Measurements from ENCODE around the gene HELZ2.

HELZ2 gene

DNA sequence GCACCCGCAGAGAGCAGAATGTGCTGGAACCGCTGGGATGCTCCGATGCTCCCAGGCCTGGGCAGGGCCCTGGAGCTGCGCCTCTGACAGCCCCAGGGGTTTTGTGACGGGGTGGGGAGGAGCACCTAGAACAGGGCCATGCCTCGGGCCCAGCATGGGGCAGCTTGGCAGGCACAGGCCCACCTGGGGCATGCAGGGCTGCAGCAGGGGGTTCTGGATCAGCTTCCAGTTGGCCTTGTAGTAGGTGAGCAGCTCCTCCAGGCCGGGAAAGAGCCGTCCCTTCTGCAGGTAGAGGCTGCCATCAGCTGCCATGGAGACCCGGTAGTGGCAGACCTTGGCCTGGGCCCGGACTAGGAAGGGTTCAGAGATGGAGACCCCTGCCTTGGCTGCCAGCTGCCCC, 30.9 kb downstream of the HELZ2 start:
- Histone ChIP-seq H3K9ac (ENCODE audit: low read depth in 1 of 2, low read length in 2 of 2) (no peak overlapping the region), H3K4me1 (ENCODE audit: control insufficient read depth in 1 of 2, insufficient read depth in 2 of 2, low read length in 2 of 2) (peaks cover 0 to 23% of the 10 kb centered on the region in 2 donors), H3K27me3 (ENCODE audit: control insufficient read depth in 1 of 2, insufficient read depth in 2 of 2, low read length in 2 of 2) (peaks cover 25 to 32% of the 10 kb centered on the region in 2 donors), H3K36me3 (ENCODE audit: control insufficient read depth in 1 of 2, insufficient read depth in 2 of 2, low read length in 2 of 2) (no peaks in the 10 kb centered on the region), H3K27ac (ENCODE audit: low read depth, low read length) (no peak overlapping the region), H3K9me3 (ENCODE audit: control insufficient read depth in 1 of 2, low read length in 2 of 2) (no peaks in the 10 kb centered on the region), H3K4me3 (ENCODE audit: low read depth in 1 of 2, low read length in 2 of 2) (no peak overlapping the region)

DNA sequence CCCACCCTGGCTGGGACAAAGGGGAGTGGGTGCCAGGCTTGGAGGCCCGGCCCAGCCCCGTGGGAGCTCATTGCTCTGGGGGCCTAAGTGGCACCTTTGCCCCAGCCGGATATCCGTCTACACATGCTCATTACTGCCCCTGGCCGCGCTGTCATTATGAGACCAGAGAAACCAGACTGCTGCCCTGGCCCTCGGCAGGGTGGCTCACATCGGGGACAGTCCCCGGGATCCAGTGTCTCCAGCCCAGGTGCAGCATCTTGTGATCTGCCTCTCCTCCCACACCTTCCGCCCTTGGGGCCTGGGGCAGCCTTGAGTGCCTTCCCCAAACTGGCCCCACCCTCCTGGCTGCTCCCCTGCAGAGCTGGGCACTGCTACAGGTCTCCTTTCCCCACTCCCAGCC, 31.3 kb downstream of the HELZ2 start:
- H3K9ac ChIP-seq (ENCODE audit: low read depth in 1 of 2, low read length in 2 of 2) = no peak overlapping the region
- H3K9me3 ChIP-seq (ENCODE audit: control insufficient read depth in 1 of 2, low read length in 2 of 2) = no peaks in the 10 kb centered on the region
- peaks cover 23 to 28% of the 10 kb centered on the region in 2 donors for H3K27me3 ChIP-seq (ENCODE audit: control insufficient read depth in 1 of 2, insufficient read depth in 2 of 2, low read length in 2 of 2)

DNA sequence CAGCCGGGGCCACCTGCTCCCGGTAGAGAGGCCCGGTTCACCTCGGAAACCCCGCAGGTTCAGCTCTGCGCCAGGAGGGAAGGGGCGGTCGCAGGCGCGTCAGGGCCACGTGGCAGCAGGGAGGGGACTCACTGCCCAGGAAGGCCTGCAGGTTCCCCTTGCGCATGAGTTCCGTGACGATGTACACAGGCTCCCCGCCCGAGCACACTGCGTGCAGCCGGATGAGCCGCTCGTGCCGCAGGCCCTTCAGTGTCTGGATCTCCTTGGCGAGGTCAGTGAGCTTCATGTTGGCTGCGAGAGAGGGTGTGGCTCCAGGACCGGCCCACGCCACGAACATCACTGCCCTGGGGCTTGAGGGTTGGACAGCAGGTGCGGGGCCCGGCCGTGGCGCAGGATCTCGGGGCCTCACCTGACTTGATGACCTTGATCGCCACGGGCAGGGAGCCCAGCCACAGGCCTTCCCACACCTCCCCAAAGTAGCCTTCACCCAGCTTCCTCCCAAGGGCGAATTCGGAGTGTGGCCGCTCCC, 31.9 kb downstream of the HELZ2 start:
- Histone ChIP-seq H3K36me3 (ENCODE audit: control insufficient read depth in 1 of 2, insufficient read depth in 2 of 2, low read length in 2 of 2) (no peaks in the 10 kb centered on the region), H3K9ac (ENCODE audit: low read depth in 1 of 2, low read length in 2 of 2) (no peak overlapping the region), H3K9me3 (ENCODE audit: control insufficient read depth in 1 of 2, low read length in 2 of 2) (no peaks in the 10 kb centered on the region), H3K4me3 (ENCODE audit: low read depth in 1 of 2, low read length in 2 of 2) (no peak overlapping the region), H3K4me1 (ENCODE audit: control insufficient read depth in 1 of 2, insufficient read depth in 2 of 2, low read length in 2 of 2) (peaks cover 0 to 29% of the 10 kb centered on the region in 2 donors), H3K27ac (ENCODE audit: low read depth, low read length) (no peak overlapping the region), H3K27me3 (ENCODE audit: control insufficient read depth in 1 of 2, insufficient read depth in 2 of 2, low read length in 2 of 2) (peaks cover 20 to 26% of the 10 kb centered on the region in 2 donors)

More for the DNA sequence above, 31.3 kb downstream of the HELZ2 start:
- H3K4me1 ChIP-seq (ENCODE audit: control insufficient read depth in 1 of 2, insufficient read depth in 2 of 2, low read length in 2 of 2) = peaks cover 0 to 23% of the 10 kb centered on the region in 2 donors
- no peak overlapping the region for H3K4me3 ChIP-seq (ENCODE audit: low read depth in 1 of 2, low read length in 2 of 2)
- no peaks in the 10 kb centered on the region for H3K36me3 ChIP-seq (ENCODE audit: control insufficient read depth in 1 of 2, insufficient read depth in 2 of 2, low read length in 2 of 2)
- no peak overlapping the region for H3K27ac ChIP-seq (ENCODE audit: low read depth, low read length)

GRCh38 chr20:63541371-63541770, 32.7 kb downstream of the HELZ2 start:
- H3K4me1 ChIP-seq (ENCODE audit: control insufficient read depth in 1 of 2, insufficient read depth in 2 of 2, low read length in 2 of 2) = peaks cover 0 to 32% of the 10 kb centered on the region in 2 donors
- no peaks in the 10 kb centered on the region for H3K9me3 ChIP-seq (ENCODE audit: control insufficient read depth in 1 of 2, low read length in 2 of 2)
- H3K4me3 ChIP-seq (ENCODE audit: low read depth in 1 of 2, low read length in 2 of 2) = no peak overlapping the region

DNA sequence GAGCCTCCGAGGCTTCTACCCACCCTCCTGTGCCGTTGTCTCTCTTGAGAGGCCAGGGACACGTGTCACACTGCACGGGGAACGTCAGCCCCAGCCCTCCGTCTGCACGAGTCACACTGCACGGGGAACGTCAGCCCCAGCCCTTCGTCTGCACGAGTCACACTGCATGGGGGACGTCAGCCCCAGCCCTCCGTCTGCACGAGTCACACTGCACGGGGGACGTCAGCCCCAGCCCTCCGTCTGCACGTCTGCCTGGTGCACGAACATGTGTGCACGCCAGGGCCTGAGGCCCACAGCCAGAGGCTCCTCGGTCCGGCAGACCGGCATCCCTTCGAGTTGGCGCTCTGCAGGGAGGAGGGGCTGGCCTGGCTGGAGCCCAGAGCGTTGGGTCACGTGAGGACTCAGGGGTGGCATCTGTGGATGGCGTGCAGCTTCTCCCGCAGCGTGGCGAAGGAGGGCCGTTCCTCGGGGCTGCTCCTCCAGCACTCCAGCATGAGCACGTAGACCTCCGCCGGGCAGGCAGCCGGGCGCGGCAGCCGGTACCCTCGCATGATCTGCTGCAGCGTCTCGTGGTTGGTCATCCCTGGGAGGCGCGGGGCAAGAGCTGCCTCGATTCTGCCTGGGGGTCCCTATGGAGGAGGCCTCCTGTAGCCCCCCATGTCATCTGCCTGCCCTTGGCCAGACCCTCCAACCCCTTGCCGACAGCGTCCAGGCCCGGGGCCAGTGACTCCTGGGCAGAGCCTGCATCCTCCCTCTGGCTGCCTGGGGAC, 33.4 kb downstream of the HELZ2 start:
- H3K4me3 ChIP-seq (ENCODE audit: low read depth in 1 of 2, low read length in 2 of 2) = no peak overlapping the region
- H3K4me1 ChIP-seq (ENCODE audit: control insufficient read depth in 1 of 2, insufficient read depth in 2 of 2, low read length in 2 of 2) = peaks cover 0 to 28% of the 10 kb centered on the region in 2 donors
- H3K9me3 ChIP-seq (ENCODE audit: control insufficient read depth in 1 of 2, low read length in 2 of 2) = no peaks in the 10 kb centered on the region
- no peaks in the 10 kb centered on the region for H3K36me3 ChIP-seq (ENCODE audit: control insufficient read depth in 1 of 2, insufficient read depth in 2 of 2, low read length in 2 of 2)
- no peak overlapping the region for H3K9ac ChIP-seq (ENCODE audit: low read depth in 1 of 2, low read length in 2 of 2)
- H3K27ac ChIP-seq (ENCODE audit: low read depth, low read length) = no peak overlapping the region
- H3K27me3 ChIP-seq (ENCODE audit: control insufficient read depth in 1 of 2, insufficient read depth in 2 of 2, low read length in 2 of 2) = peaks cover 7 to 13% of the 10 kb centered on the region in 2 donors

More at GRCh38 chr20:63541371-63541770, 32.7 kb downstream of the HELZ2 start:
- H3K27me3 ChIP-seq (ENCODE audit: control insufficient read depth in 1 of 2, insufficient read depth in 2 of 2, low read length in 2 of 2) = peaks cover 13 to 20% of the 10 kb centered on the region in 2 donors
- H3K9ac ChIP-seq (ENCODE audit: low read depth in 1 of 2, low read length in 2 of 2) = no peak overlapping the region
- H3K36me3 ChIP-seq (ENCODE audit: control insufficient read depth in 1 of 2, insufficient read depth in 2 of 2, low read length in 2 of 2) = no peaks in the 10 kb centered on the region
- no peak overlapping the region for H3K27ac ChIP-seq (ENCODE audit: low read depth, low read length)

DNA sequence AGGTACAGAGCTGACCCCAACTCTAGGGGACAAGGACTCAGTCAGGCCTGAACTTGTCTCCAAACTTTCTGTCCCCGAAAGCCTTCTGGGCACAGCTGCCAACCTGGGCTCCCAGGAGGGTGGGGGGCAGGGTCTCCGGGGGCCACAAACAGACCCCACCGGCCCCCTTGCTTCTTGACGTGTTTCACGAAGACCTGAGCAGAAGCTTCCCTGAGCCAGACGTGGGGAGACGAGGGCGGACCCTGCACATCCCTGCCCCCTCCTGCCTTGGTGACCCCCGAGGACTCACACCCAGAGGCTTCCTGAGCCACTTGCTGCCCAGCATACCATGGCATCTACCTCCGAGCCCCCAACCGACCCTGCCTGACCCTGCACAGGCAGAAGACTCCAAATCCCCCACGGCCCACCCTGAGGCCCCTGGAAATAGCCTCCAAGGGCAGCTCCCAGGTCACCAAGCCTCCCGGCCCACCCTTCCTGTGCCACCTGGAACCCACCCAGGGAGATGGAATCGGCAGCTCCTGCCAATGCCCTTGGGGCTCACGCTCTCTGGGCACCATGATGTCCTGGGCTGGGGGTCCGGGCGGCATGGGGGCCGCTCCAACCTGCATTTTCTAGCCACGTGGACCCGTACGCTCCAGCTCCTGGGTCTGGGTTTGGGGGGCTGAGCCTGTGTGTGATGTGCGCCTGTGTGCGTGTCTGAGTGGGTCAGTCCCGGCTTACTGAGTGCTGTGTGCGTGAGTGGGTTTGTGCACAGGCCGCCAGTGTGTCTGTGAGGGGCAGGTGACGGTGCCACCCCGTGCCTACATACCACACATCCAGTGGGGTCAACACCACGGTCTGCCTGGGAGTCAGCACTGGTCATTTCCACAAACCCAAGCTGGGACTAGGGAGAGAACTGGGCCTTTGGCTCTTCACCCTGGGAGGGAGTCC, 34.3 kb downstream of the HELZ2 start:
- no peak overlapping the region for H3K27ac ChIP-seq (ENCODE audit: low read depth, low read length)
- no peaks in the 10 kb centered on the region for H3K9me3 ChIP-seq (ENCODE audit: control insufficient read depth in 1 of 2, low read length in 2 of 2)
- H3K27me3 ChIP-seq (ENCODE audit: control insufficient read depth in 1 of 2, insufficient read depth in 2 of 2, low read length in 2 of 2) = peaks cover 7 to 10% of the 10 kb centered on the region in 2 donors
- H3K4me3 ChIP-seq (ENCODE audit: low read depth in 1 of 2, low read length in 2 of 2) = no peak overlapping the region
- H3K9ac ChIP-seq (ENCODE audit: low read depth in 1 of 2, low read length in 2 of 2) = no peak overlapping the region
- H3K36me3 ChIP-seq (ENCODE audit: control insufficient read depth in 1 of 2, insufficient read depth in 2 of 2, low read length in 2 of 2) = no peaks in the 10 kb centered on the region
- peaks cover 6 to 24% of the 10 kb centered on the region in 2 donors for H3K4me1 ChIP-seq (ENCODE audit: control insufficient read depth in 1 of 2, insufficient read depth in 2 of 2, low read length in 2 of 2)

GRCh38 chr20:63539092-63539430, 35.0 kb downstream of the HELZ2 start:
- Histone ChIP-seq H3K27me3 (ENCODE audit: control insufficient read depth in 1 of 2, insufficient read depth in 2 of 2, low read length in 2 of 2) (peaks cover 3 to 8% of the 10 kb centered on the region in 2 donors), H3K9me3 (ENCODE audit: control insufficient read depth in 1 of 2, low read length in 2 of 2) (no peaks in the 10 kb centered on the region), H3K4me1 (ENCODE audit: control insufficient read depth in 1 of 2, insufficient read depth in 2 of 2, low read length in 2 of 2) (peaks cover 12 to 25% of the 10 kb centered on the region in 2 donors), H3K36me3 (ENCODE audit: control insufficient read depth in 1 of 2, insufficient read depth in 2 of 2, low read length in 2 of 2) (no peaks in the 10 kb centered on the region), H3K4me3 (ENCODE audit: low read depth in 1 of 2, low read length in 2 of 2) (no peak overlapping the region), H3K9ac (ENCODE audit: low read depth in 1 of 2, low read length in 2 of 2) (peak overlapping the region in 1 of 2 donors; percentile 18), H3K27ac (ENCODE audit: low read depth, low read length) (no peak overlapping the region)

- Histone ChIP-seq H3K4me3 (ENCODE audit: low read depth in 1 of 2, low read length in 2 of 2) (peak overlapping the region; percentile 72 to 80), H3K27ac (ENCODE audit: low read depth, low read length) (no peak overlapping the region), H3K27me3 (ENCODE audit: control insufficient read depth in 1 of 2, insufficient read depth in 2 of 2, low read length in 2 of 2) (peaks cover 0 to 7% of the 10 kb centered on the region in 2 donors), H3K9me3 (ENCODE audit: control insufficient read depth in 1 of 2, low read length in 2 of 2) (no peaks in the 10 kb centered on the region), H3K36me3 (ENCODE audit: control insufficient read depth in 1 of 2, insufficient read depth in 2 of 2, low read length in 2 of 2) (no peaks in the 10 kb centered on the region), H3K9ac (ENCODE audit: low read depth in 1 of 2, low read length in 2 of 2) (peak overlapping the region in 1 of 2 donors; percentile 18), H3K4me1 (ENCODE audit: control insufficient read depth in 1 of 2, insufficient read depth in 2 of 2, low read length in 2 of 2) (peaks cover 18 to 29% of the 10 kb centered on the region in 2 donors)
These were observed 35.6 kb downstream of the HELZ2 start for GRCh38 chr20:63538204-63539091.

- Histone ChIP-seq H3K36me3 (ENCODE audit: control insufficient read depth in 1 of 2, insufficient read depth in 2 of 2, low read length in 2 of 2) (no peaks in the 10 kb centered on the region), H3K9ac (ENCODE audit: low read depth in 1 of 2, low read length in 2 of 2) (peak overlapping the region; percentile 60 to 95), H3K9me3 (ENCODE audit: control insufficient read depth in 1 of 2, low read length in 2 of 2) (no peaks in the 10 kb centered on the region), H3K27ac (ENCODE audit: low read depth, low read length) (peak overlapping the region; percentile 96), H3K4me3 (ENCODE audit: low read depth in 1 of 2, low read length in 2 of 2) (peak overlapping the region; percentile 72 to 80), H3K4me1 (ENCODE audit: control insufficient read depth in 1 of 2, insufficient read depth in 2 of 2, low read length in 2 of 2) (peaks cover 18 to 29% of the 10 kb centered on the region in 2 donors), H3K27me3 (ENCODE audit: control insufficient read depth in 1 of 2, insufficient read depth in 2 of 2, low read length in 2 of 2) (peaks cover 0 to 7% of the 10 kb centered on the region in 2 donors)
These were observed 36.4 kb downstream of the HELZ2 start for GRCh38 chr20:63537525-63538203.
